Common myeloid progenitor, CD34-positive (primary cell): ENCODE measurements around the gene NIPSNAP2. TPM values are rescaled to one million over a fixed set of nuclear protein-coding genes. Genes with fewer than 3 reads are reported as not detected.

Experiments
- CTCF ChIA-PET: fragments of 350-600 bp; sonication (Branson Sonifier 250); formaldehyde crosslinking; loops from one replicate; lab custom pipeline; 2021; ENCODE audit warnings: antibody characterized with exemption; lab: Charles Lee
- POLR2A ChIA-PET: fragments of 350-600 bp; sonication (Branson Sonifier 250); formaldehyde crosslinking; loops from one replicate; lab custom pipeline; 2021; ENCODE audit warnings: antibody characterized with exemption; lab: Charles Lee
- DNase-seq, 3 donors: peaks; one replicate each; pipeline versions ENCODE4 v3.0.0 to v3.0.0-alpha.2; 2013
- H3K27ac ChIP-seq, 2 experiments: 1 replicate in 1 of 2; 2 replicates in 1 of 2; pipeline ENCODE4 v1.7.0; 2013; ENCODE audit warnings: inconsistent platforms in 2 of 2, low read length in 2 of 2, mild to moderate bottlenecking in 2 of 2, low read depth in 1 of 2, moderate library complexity in 1 of 2; ENCODE audit not compliant: severe bottlenecking in 2 of 2, insufficient read depth in 1 of 2, poor library complexity in 1 of 2
- H3K27me3 ChIP-seq, 5 experiments: replicated peaks in 2 of 5; 1 replicate in 3 of 5; 2 replicates in 2 of 5; pipeline versions ENCODE4 v1.6.1 to v1.7.0; 2013; ENCODE audit warnings: low read length in 4 of 5, mild to moderate bottlenecking in 2 of 5, moderate library complexity in 2 of 5, inconsistent platforms in 1 of 5; ENCODE audit not compliant: insufficient read depth in 5 of 5, control insufficient read depth in 4 of 5
- H3K36me3 ChIP-seq, 4 experiments: 1 replicate in 2 of 4; 2 replicates in 2 of 4; pipeline versions ENCODE4 v1.6.1 to v1.7.0; 2013; ENCODE audit warnings: low read length in 3 of 4, control low read depth in 1 of 4, mild to moderate bottlenecking in 1 of 4; ENCODE audit not compliant: control insufficient read depth in 4 of 4, insufficient read depth in 4 of 4
- H3K4me1 ChIP-seq, 4 experiments: 1 replicate in 3 of 4; 2 replicates in 1 of 4; pipeline versions ENCODE4 v1.6.1 to v1.7.1; 2013; ENCODE audit warnings: low read length in 3 of 4, mild to moderate bottlenecking in 3 of 4, control low read depth in 1 of 4, inconsistent platforms in 1 of 4, moderate library complexity in 1 of 4; ENCODE audit not compliant: control insufficient read depth in 4 of 4, insufficient read depth in 4 of 4; ENCODE audit errors: control extremely low read depth in 1 of 4
- H3K4me3 ChIP-seq, 7 experiments: 1 replicate in 4 of 7; 2 replicates in 3 of 7; pipeline versions ENCODE4 v1.5.1 to v1.7.0; 2013; ENCODE audit warnings: mild to moderate bottlenecking in 7 of 7, low read length in 6 of 7, moderate library complexity in 6 of 7, inconsistent platforms in 2 of 7, low read depth in 2 of 7, control low read depth in 1 of 7; ENCODE audit not compliant: insufficient read depth in 4 of 7, control insufficient read depth in 1 of 7; ENCODE audit errors: extremely low read depth in 1 of 7
- H3K9me3 ChIP-seq, 5 experiments: 1 replicate in 4 of 5; 2 replicates in 1 of 5; pipeline versions ENCODE4 v1.6.1 to v1.7.1; 2013; ENCODE audit warnings: low read length in 4 of 5, mild to moderate bottlenecking in 2 of 5, inconsistent platforms in 1 of 5, low read depth in 1 of 5, moderate library complexity in 1 of 5; ENCODE audit not compliant: control insufficient read depth in 4 of 5, insufficient read depth in 2 of 5; ENCODE audit errors: control extremely low read depth in 1 of 5
- WGBS: methylation state at CpG from one replicate; pipeline ENCODE4 v1.1.5; 2013; ENCODE audit not compliant: insufficient coverage; 5-methylcytosine and 5-hydroxymethylcytosine counted together
- polyA plus RNA-seq: library from polyadenylated mRNA; unstranded; fragments of 120-200 nt; gene quantifications from one replicate; pipeline ENCODE4 v1.2.1, GENCODE V29; 2013

Gene NIPSNAP2
- polyA plus RNA-seq: 61.8 TPM

GRCh38 chr7:55964261-55965099 is at the start of gene NIPSNAP2:
Gene NIPSNAP2 (plus strand): TSS chr7:55964585. CDS start chr7:55964610, 25 bp downstream.
- Histone ChIP-seq H3K36me3 (peaks cover 3 to 11% (median 4%) of the 10 kb centered on the region in 4 experiments), H3K9me3 (no peaks in the 10 kb centered on the region), H3K4me3 (peak within 1 kb of the TSS; percentile 62 to 92 (median 83)), H3K27me3 (no peaks in the 10 kb centered on the region), H3K27ac (peak within 1 kb of the TSS; percentile 68 to 92), H3K4me1 (peaks cover 0 to 15% (median 10%) of the 10 kb centered on the region in 4 experiments)
- ChIA-PET POLR2A (interaction anchor here (0.6 to 0.7 kb wide), 5 partner anchors 9 to 716 kb away, joined by 3 to 9 read pairs (median 4); no protein-coding TSS in a partner anchor), CTCF (interaction anchor here (0.5 to 1.7 kb wide), 15 partner anchors 9 to 391 kb away, joined by 3 to 9 read pairs (median 4); no protein-coding TSS in a partner anchor)
- WGBS: under 1% methylated on average over 88 of the region's 105 CpGs
- peak; percentile 54 to 74 (median 72) for DNase-seq

GRCh38 chr7:55917771-55918170 is 46.6 kb upstream of the NIPSNAP2 start:
- 100% methylated on average over 1 of the region's 1 CpG for WGBS
- Histone ChIP-seq H3K36me3 (peaks cover 4 to 19% (median 9%) of the 10 kb centered on the region in 4 experiments), H3K27ac (no peak overlapping the region), H3K4me3 (no peak overlapping the region), H3K4me1 (peaks cover 0 to under 1% (median 0%) of the 10 kb centered on the region in 4 experiments), H3K27me3 (no peaks in the 10 kb centered on the region), H3K9me3 (peaks cover 0 to 3% (median 0%) of the 10 kb centered on the region in 5 experiments)
- DNase-seq: no peak
- CTCF ChIA-PET: interaction anchor here (1.0 kb wide), 1 partner anchor 11 kb away, joined by 3 read pairs; no protein-coding TSS in a partner anchor
- POLR2A ChIA-PET: no interaction called here

- Histone ChIP-seq H3K9me3 (peaks cover 2 to 12% (median 3%) of the 10 kb centered on the region in 5 experiments), H3K4me3 (no peak overlapping the region), H3K4me1 (no peaks in the 10 kb centered on the region), H3K27me3 (no peaks in the 10 kb centered on the region), H3K36me3 (peaks cover 0 to 18% (median 5%) of the 10 kb centered on the region in 4 experiments), H3K27ac (no peak overlapping the region)
- WGBS: 100% methylated on average over 3 of the region's 5 CpGs
- ChIA-PET CTCF (interaction anchor here (1.1 kb wide), 1 partner anchor 13 kb away, joined by 3 read pairs; no protein-coding TSS in a partner anchor), POLR2A (no interaction called here)
- no peak for DNase-seq
Measured at GRCh38 chr7:55928006-55928767, 36.2 kb upstream of the NIPSNAP2 start.

- Histone ChIP-seq H3K4me1 (no peaks in the 10 kb centered on the region), H3K27me3 (no peaks in the 10 kb centered on the region), H3K9me3 (peaks cover 1 to 20% (median 7%) of the 10 kb centered on the region in 5 experiments), H3K36me3 (peaks cover 0 to 3% (median under 1%) of the 10 kb centered on the region in 4 experiments), H3K4me3 (no peak overlapping the region), H3K27ac (no peak overlapping the region)
- ChIA-PET POLR2A (no interaction called here), CTCF (no interaction called here)
- 100% methylated on average over 1 of the region's 5 CpGs for WGBS
- DNase-seq: no peak
Measured at GRCh38 chr7:55931421-55932151, 32.8 kb upstream of the NIPSNAP2 start.

GRCh38 chr7:55939514-55940123 is 24.8 kb upstream of the NIPSNAP2 start:
- Histone ChIP-seq H3K27ac (no peak overlapping the region), H3K9me3 (peaks cover 5 to 37% (median 23%) of the 10 kb centered on the region in 5 experiments), H3K4me3 (peak overlapping the region in 1 of 7 experiments; percentile 11), H3K27me3 (no peaks in the 10 kb centered on the region), H3K4me1 (no peaks in the 10 kb centered on the region), H3K36me3 (no peaks in the 10 kb centered on the region)
- CTCF ChIA-PET: no interaction called here
- no peak for DNase-seq
- WGBS: no CpG with 5 or more reads among the region's 7 CpGs
- POLR2A ChIA-PET: no interaction called here

GRCh38 chr7:55946545-55946944 is 17.8 kb upstream of the NIPSNAP2 start:
- 94% methylated on average over 3 of the region's 5 CpGs for WGBS
- H3K27me3 ChIP-seq: no peaks in the 10 kb centered on the region
- POLR2A ChIA-PET: no interaction called here

More at GRCh38 chr7:55946545-55946944, 17.8 kb upstream of the NIPSNAP2 start:
- Histone ChIP-seq H3K27ac (no peak overlapping the region), H3K36me3 (no peaks in the 10 kb centered on the region), H3K4me3 (no peak overlapping the region), H3K9me3 (peaks cover 0 to 12% (median 6%) of the 10 kb centered on the region in 5 experiments), H3K4me1 (no peaks in the 10 kb centered on the region)
- CTCF ChIA-PET: no interaction called here
- no peak for DNase-seq
